WTC11 (cell line): ENCODE results near the gene TPGS1.

Source experiments
- NFYB ChIP-seq: sonication (generic); formaldehyde crosslinking; conservative IDR thresholded peaks from 2 replicates; pipeline ENCODE4 v1.8.0; 2022; ENCODE audit warnings: low read depth, missing genetic modification reagents
- NR2C2 ChIP-seq: sonication (generic); formaldehyde crosslinking; IDR thresholded peaks from 2 replicates; pipeline ENCODE4 v1.8.0; 2022; ENCODE audit warnings: mild to moderate bottlenecking, missing genetic modification reagents
- ZNF232 ChIP-seq: sonication (generic); formaldehyde crosslinking; IDR thresholded peaks from 2 replicates; pipeline ENCODE4 v1.8.0; 2022; ENCODE audit warnings: mild to moderate bottlenecking, missing genetic modification reagents
- ZNF263 ChIP-seq: sonication (generic); formaldehyde crosslinking; IDR thresholded peaks from 2 replicates; pipeline ENCODE4 v1.8.1; 2022; ENCODE audit warnings: low read depth, mild to moderate bottlenecking, moderate library complexity, missing genetic modification reagents
- TF ChIP-seq, protein P1 (sequence below): sonication (generic); formaldehyde crosslinking; IDR thresholded peaks from 2 replicates; pipeline ENCODE4 v1.8.1; 2023; ENCODE audit warnings: mild to moderate bottlenecking, missing genetic modification reagents, moderate library complexity
- TF ChIP-seq, protein P2 (sequence below): fragments of 200-600 bp; IDR thresholded peaks from 2 replicates; pipeline ENCODE4 v1.8.0; 2022; ENCODE audit warnings: antibody characterized with exemption
- TF ChIP-seq, protein P3 (sequence below): sonication (generic); formaldehyde crosslinking; IDR thresholded peaks from 2 replicates; pipeline ENCODE4 v1.8.1; 2022; ENCODE audit warnings: mild to moderate bottlenecking, moderate library complexity, missing genetic modification reagents
- TF ChIP-seq, protein P4 (sequence below): sonication (generic); formaldehyde crosslinking; IDR thresholded peaks from 2 replicates; pipeline ENCODE4 v1.8.1; 2023; ENCODE audit warnings: mild to moderate bottlenecking, missing genetic modification reagents
- TF ChIP-seq, protein P5 (sequence below): sonication (generic); formaldehyde crosslinking; conservative IDR thresholded peaks from 2 replicates; pipeline ENCODE4 v1.8.1; 2023; ENCODE audit warnings: mild to moderate bottlenecking, low read depth, missing genetic modification reagents, moderate library complexity
- TF ChIP-seq, protein P6 (sequence below): sonication (generic); formaldehyde crosslinking; IDR thresholded peaks from 2 replicates; pipeline ENCODE4 v1.8.0; 2023; ENCODE audit warnings: mild to moderate bottlenecking, missing genetic modification reagents

DNA sequence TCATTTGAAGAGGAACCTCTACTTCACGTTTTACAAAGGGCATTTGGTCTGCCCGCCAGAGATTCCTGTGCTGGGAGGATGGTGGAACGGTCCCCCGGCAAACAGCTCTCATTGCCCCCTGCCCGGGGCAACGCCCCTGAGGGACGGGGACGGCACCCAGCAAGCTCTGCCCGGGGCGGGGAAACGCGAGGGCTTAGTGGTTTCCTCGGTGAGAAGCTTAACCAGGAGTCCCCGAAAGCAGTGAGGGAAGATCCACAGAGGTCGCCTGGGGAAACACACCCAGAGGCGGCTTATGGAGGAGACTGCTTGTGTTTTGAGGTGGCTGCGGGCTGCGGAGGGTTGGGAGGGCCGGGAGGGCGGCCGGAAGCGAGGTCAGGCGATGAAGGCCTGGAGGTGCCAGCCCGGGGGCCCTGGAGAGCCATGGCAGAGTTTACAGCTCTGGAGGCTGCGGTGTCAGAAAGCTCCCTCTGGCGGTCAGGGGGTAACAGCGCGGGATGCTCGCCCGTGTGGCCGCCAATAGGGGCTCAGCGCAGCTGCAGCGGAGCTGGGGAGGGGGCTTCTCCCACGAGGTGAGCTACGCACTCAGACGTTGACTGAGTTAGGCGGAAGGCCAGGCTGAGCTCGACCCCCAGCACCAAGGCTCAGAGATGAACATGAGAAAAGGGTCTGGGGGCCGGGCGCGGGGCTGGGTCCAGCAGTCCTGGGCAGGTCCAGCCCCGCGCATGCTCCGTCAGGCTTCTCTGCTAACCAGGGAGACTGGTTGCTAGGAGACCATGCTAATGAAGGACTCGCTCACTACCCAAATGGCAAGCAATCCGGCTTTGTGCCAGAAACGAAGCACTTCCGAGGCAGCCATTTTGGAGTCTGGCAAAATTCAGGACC, 652 bp upstream of the TPGS1 start:
- TF ChIP-seq, protein P1, sequence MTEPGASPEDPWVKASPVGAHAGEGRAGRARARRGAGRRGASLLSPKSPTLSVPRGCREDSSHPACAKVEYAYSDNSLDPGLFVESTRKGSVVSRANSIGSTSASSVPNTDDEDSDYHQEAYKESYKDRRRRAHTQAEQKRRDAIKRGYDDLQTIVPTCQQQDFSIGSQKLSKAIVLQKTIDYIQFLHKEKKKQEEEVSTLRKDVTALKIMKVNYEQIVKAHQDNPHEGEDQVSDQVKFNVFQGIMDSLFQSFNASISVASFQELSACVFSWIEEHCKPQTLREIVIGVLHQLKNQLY (CRISPR knock-in tag): no peak
- TF ChIP-seq, protein P2, sequence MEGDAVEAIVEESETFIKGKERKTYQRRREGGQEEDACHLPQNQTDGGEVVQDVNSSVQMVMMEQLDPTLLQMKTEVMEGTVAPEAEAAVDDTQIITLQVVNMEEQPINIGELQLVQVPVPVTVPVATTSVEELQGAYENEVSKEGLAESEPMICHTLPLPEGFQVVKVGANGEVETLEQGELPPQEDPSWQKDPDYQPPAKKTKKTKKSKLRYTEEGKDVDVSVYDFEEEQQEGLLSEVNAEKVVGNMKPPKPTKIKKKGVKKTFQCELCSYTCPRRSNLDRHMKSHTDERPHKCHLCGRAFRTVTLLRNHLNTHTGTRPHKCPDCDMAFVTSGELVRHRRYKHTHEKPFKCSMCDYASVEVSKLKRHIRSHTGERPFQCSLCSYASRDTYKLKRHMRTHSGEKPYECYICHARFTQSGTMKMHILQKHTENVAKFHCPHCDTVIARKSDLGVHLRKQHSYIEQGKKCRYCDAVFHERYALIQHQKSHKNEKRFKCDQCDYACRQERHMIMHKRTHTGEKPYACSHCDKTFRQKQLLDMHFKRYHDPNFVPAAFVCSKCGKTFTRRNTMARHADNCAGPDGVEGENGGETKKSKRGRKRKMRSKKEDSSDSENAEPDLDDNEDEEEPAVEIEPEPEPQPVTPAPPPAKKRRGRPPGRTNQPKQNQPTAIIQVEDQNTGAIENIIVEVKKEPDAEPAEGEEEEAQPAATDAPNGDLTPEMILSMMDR: peak; percentile 84
- TF ChIP-seq ZNF232 (no peak), NR2C2 (CRISPR knock-in tag) (no peak), NFYB (0 out of 2 replicates have a peak, but pooled peaks have one; percentile 11), ZNF263 (no peak)
- TF ChIP-seq, protein P3, sequence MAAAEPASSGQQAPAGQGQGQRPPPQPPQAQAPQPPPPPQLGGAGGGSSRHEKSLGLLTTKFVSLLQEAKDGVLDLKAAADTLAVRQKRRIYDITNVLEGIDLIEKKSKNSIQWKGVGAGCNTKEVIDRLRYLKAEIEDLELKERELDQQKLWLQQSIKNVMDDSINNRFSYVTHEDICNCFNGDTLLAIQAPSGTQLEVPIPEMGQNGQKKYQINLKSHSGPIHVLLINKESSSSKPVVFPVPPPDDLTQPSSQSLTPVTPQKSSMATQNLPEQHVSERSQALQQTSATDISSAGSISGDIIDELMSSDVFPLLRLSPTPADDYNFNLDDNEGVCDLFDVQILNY (CRISPR knock-in tag): 0 out of 2 replicates have a peak, but pooled peaks have one; percentile 25
- TF ChIP-seq, protein P4, sequence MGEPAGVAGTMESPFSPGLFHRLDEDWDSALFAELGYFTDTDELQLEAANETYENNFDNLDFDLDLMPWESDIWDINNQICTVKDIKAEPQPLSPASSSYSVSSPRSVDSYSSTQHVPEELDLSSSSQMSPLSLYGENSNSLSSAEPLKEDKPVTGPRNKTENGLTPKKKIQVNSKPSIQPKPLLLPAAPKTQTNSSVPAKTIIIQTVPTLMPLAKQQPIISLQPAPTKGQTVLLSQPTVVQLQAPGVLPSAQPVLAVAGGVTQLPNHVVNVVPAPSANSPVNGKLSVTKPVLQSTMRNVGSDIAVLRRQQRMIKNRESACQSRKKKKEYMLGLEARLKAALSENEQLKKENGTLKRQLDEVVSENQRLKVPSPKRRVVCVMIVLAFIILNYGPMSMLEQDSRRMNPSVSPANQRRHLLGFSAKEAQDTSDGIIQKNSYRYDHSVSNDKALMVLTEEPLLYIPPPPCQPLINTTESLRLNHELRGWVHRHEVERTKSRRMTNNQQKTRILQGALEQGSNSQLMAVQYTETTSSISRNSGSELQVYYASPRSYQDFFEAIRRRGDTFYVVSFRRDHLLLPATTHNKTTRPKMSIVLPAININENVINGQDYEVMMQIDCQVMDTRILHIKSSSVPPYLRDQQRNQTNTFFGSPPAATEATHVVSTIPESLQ (CRISPR knock-in tag): no peak
- TF ChIP-seq, protein P5, sequence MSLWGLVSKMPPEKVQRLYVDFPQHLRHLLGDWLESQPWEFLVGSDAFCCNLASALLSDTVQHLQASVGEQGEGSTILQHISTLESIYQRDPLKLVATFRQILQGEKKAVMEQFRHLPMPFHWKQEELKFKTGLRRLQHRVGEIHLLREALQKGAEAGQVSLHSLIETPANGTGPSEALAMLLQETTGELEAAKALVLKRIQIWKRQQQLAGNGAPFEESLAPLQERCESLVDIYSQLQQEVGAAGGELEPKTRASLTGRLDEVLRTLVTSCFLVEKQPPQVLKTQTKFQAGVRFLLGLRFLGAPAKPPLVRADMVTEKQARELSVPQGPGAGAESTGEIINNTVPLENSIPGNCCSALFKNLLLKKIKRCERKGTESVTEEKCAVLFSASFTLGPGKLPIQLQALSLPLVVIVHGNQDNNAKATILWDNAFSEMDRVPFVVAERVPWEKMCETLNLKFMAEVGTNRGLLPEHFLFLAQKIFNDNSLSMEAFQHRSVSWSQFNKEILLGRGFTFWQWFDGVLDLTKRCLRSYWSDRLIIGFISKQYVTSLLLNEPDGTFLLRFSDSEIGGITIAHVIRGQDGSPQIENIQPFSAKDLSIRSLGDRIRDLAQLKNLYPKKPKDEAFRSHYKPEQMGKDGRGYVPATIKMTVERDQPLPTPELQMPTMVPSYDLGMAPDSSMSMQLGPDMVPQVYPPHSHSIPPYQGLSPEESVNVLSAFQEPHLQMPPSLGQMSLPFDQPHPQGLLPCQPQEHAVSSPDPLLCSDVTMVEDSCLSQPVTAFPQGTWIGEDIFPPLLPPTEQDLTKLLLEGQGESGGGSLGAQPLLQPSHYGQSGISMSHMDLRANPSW (CRISPR knock-in tag): no peak
- TF ChIP-seq, protein P6, sequence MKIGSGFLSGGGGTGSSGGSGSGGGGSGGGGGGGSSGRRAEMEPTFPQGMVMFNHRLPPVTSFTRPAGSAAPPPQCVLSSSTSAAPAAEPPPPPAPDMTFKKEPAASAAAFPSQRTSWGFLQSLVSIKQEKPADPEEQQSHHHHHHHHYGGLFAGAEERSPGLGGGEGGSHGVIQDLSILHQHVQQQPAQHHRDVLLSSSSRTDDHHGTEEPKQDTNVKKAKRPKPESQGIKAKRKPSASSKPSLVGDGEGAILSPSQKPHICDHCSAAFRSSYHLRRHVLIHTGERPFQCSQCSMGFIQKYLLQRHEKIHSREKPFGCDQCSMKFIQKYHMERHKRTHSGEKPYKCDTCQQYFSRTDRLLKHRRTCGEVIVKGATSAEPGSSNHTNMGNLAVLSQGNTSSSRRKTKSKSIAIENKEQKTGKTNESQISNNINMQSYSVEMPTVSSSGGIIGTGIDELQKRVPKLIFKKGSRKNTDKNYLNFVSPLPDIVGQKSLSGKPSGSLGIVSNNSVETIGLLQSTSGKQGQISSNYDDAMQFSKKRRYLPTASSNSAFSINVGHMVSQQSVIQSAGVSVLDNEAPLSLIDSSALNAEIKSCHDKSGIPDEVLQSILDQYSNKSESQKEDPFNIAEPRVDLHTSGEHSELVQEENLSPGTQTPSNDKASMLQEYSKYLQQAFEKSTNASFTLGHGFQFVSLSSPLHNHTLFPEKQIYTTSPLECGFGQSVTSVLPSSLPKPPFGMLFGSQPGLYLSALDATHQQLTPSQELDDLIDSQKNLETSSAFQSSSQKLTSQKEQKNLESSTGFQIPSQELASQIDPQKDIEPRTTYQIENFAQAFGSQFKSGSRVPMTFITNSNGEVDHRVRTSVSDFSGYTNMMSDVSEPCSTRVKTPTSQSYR (CRISPR knock-in tag): no peak
